DND-41 (cell line): ENCODE data around the gene UST.

ENCODE experiments used
- ATAC-seq: fragments of 200-7000 bp; cut with Tn5 transposase; 3 replicates; pipeline ENCODE4 v1.9.1; 2021; ENCODE audit warnings: low read depth; ENCODE audit not compliant: insufficient read depth
- DNase-seq: peaks from one replicate; pipeline ENCODE4 v3.0.0-alpha.2; 2020
- H2AFZ ChIP-seq: 2 replicates; pipeline ENCODE4 v1.6.0; 2012; ENCODE audit warnings: low read depth, low read length
- H3K27ac ChIP-seq: 2 replicates; pipeline ENCODE4 v1.5.1; 2012; ENCODE audit warnings: low read length, inconsistent platforms
- H3K27me3 ChIP-seq: fragments of 200-600 bp; sonication (generic); 2 replicates; pipeline ENCODE4 v1.6.0; 2012; ENCODE audit warnings: low read length, mild to moderate bottlenecking, inconsistent platforms; ENCODE audit not compliant: insufficient read depth, poor library complexity
- H3K36me3 ChIP-seq: 2 replicates; pipeline ENCODE4 v1.5.1; 2012; ENCODE audit warnings: low read length, inconsistent platforms; ENCODE audit not compliant: insufficient read depth
- H3K4me1 ChIP-seq: 2 replicates; pipeline ENCODE4 v1.5.1; 2012; ENCODE audit warnings: mild to moderate bottlenecking, low read length; ENCODE audit not compliant: insufficient read depth
- H3K4me2 ChIP-seq: 2 replicates; pipeline ENCODE4 v1.6.0; 2012; ENCODE audit warnings: mild to moderate bottlenecking, moderate library complexity, low read length, inconsistent platforms; ENCODE audit not compliant: insufficient read depth
- H3K4me3 ChIP-seq, 2 experiments: fragments of 200-600 bp in 1 of 2; shearing (Covaris generic) in 1 of 2; 2 replicates each; pipeline ENCODE4 v1.5.1; 2012 to 2016; ENCODE audit warnings: inconsistent platforms in 2 of 2, low read length in 2 of 2, mild to moderate bottlenecking in 2 of 2, low read depth in 1 of 2, moderate library complexity in 1 of 2
- H3K79me2 ChIP-seq: 2 replicates; pipeline ENCODE4 v1.6.0; 2012; ENCODE audit warnings: low read length, inconsistent platforms; ENCODE audit not compliant: insufficient read depth
- H3K9ac ChIP-seq: 2 replicates; pipeline ENCODE4 v1.6.0; 2012; ENCODE audit warnings: low read depth, mild to moderate bottlenecking, inconsistent platforms, low read length, moderate library complexity
- H3K9me3 ChIP-seq: 2 replicates; pipeline ENCODE4 v1.5.1; 2012; ENCODE audit warnings: low read length, moderate library complexity, mild to moderate bottlenecking, inconsistent platforms; ENCODE audit not compliant: insufficient read depth, severe bottlenecking
- H4K20me1 ChIP-seq: 2 replicates; pipeline ENCODE4 v1.6.0; 2012; ENCODE audit warnings: low read length; ENCODE audit not compliant: insufficient read depth
- EZH2 ChIP-seq: IDR thresholded peaks from 3 replicates; pipeline ENCODE4 v1.6.1; 2012; ENCODE audit warnings: borderline replicate concordance, low read depth, mild to moderate bottlenecking, moderate library complexity, low read length, inconsistent platforms; ENCODE audit not compliant: severe bottlenecking
- TF ChIP-seq, protein P1 (sequence below): IDR thresholded peaks from 2 replicates; pipeline ENCODE4 v1.5.1; 2012; ENCODE audit warnings: borderline replicate concordance, low read length, moderate library complexity, mild to moderate bottlenecking; ENCODE audit not compliant: poor library complexity, severe bottlenecking; ENCODE audit errors: extremely low read depth

UST gene

DNA sequence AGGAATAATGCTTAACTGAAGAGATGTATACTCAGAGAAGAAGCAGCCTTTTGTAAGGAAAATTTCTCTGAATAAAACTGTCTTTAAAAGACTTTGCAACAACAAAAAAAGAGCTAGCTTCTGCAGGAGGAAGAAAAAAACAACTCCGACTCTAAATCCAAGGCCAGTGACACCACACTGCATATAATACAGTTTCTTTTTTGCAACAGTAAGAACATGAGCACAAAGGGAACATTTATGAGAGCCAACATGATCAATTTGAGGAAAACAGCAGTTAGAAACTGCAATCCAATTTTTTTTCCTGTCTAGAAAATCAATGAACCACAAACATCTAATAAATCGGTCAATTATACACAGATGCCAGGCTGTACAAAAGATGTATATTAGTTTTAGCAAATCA lies 42.9 kb upstream of the UST start:
- no peaks in the 10 kb centered on the region for H3K27me3 ChIP-seq
- no peak overlapping the region for H3K27ac ChIP-seq
- H3K4me2 ChIP-seq: no peak overlapping the region
- H3K4me3 ChIP-seq: no peak overlapping the region
- no peaks in the 10 kb centered on the region for H4K20me1 ChIP-seq
- no peaks in the 10 kb centered on the region for H3K79me2 ChIP-seq
- no peak overlapping the region for H3K9ac ChIP-seq
- H3K9me3 ChIP-seq: no peaks in the 10 kb centered on the region
- TF ChIP-seq EZH2: no peak
- TF ChIP-seq, protein P1, sequence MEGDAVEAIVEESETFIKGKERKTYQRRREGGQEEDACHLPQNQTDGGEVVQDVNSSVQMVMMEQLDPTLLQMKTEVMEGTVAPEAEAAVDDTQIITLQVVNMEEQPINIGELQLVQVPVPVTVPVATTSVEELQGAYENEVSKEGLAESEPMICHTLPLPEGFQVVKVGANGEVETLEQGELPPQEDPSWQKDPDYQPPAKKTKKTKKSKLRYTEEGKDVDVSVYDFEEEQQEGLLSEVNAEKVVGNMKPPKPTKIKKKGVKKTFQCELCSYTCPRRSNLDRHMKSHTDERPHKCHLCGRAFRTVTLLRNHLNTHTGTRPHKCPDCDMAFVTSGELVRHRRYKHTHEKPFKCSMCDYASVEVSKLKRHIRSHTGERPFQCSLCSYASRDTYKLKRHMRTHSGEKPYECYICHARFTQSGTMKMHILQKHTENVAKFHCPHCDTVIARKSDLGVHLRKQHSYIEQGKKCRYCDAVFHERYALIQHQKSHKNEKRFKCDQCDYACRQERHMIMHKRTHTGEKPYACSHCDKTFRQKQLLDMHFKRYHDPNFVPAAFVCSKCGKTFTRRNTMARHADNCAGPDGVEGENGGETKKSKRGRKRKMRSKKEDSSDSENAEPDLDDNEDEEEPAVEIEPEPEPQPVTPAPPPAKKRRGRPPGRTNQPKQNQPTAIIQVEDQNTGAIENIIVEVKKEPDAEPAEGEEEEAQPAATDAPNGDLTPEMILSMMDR: no peak
- H3K36me3 ChIP-seq: no peaks in the 10 kb centered on the region
- H3K4me1 ChIP-seq: peaks cover 22% of the 10 kb centered on the region
- H2AFZ ChIP-seq: no peak overlapping the region
- DNase-seq (no peak), ATAC-seq (no peak)

DNA sequence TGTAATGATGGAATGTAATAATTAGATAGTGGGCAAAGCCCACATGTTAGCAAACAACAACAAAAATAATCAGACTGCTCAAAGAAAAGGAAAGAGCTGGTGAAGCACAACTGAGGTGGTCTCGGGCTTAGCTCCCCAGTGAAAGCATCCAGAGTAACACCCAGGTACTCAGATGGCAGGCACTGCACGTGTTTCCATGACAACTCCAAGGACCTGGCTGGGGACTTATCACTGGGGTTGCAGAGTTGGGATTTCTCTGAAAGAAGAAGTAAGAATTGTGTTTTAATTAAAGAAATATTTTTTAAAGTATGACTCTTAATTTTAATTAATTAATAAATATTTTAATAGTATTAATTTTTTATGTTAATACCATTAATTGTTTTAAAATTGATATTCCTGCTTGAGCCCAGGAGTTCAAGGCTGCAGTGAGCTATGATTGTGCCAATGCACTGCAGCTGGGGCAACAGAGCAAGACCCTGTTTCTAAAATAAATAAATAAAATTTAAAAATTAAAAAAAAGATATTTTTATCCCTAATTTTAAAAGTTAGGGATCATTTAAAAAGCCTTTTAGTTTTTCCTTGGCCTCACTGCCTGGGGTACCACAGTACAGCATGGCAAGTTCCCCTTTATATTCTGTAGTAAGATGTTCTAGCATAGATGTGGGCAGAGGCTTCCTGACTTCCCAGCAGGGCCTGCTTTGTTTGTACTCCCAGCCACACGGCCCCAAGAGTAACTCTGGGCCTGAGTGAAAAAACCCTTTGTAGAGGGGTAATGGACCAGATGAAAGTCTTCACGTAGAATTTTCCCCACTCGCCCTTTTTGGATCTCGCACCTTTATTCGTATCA lies 42.2 kb upstream of the UST start:
- no peak overlapping the region for H3K9ac ChIP-seq
- no peak for ATAC-seq

DNA sequence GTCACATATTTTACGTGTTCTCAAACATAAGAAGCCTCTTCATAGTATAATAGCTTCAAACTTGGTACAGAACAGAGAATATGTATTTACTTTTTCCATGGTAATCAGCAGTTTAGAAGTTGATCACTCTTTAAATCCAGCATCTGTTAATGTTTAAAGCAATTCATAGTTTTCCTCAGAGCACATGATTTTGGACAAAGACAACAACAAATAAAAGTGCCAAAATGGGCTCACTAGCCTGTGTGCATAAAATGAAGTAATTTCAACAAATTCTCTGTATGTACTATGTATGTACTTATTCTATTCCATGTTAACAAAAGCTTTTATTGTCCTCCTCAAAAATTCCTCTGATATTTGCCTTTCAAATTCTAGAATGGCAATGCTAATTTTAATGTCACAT lies 38.1 kb upstream of the UST start:
- DNase-seq: no peak
- Histone ChIP-seq H3K9ac (no peak overlapping the region), H3K36me3 (no peaks in the 10 kb centered on the region), H4K20me1 (no peaks in the 10 kb centered on the region), H3K79me2 (no peaks in the 10 kb centered on the region), H3K4me1 (no peaks in the 10 kb centered on the region), H3K4me2 (no peak overlapping the region), H2AFZ (no peak overlapping the region), H3K9me3 (no peaks in the 10 kb centered on the region), H3K27ac (no peak overlapping the region), H3K4me3 (no peak overlapping the region), H3K27me3 (no peaks in the 10 kb centered on the region)
- TF ChIP-seq EZH2: no peak
- TF ChIP-seq, protein P1: no peak
- no peak for ATAC-seq

More for the DNA sequence above, 42.2 kb upstream of the UST start:
- DNase-seq: no peak
- Histone ChIP-seq H4K20me1 (no peaks in the 10 kb centered on the region), H3K4me2 (no peak overlapping the region), H3K4me3 (no peak overlapping the region), H3K79me2 (no peaks in the 10 kb centered on the region), H3K36me3 (no peaks in the 10 kb centered on the region), H3K27ac (no peak overlapping the region), H3K9me3 (no peaks in the 10 kb centered on the region), H3K27me3 (no peaks in the 10 kb centered on the region), H2AFZ (no peak overlapping the region), H3K4me1 (peaks cover 19% of the 10 kb centered on the region)
- TF ChIP-seq EZH2: no peak
- TF ChIP-seq, protein P1: no peak
